HepG2 (cell line): Measurements from ENCODE around the gene FKBP9. TPM values are rescaled to one million over a fixed set of nuclear protein-coding genes. Genes with fewer than 3 reads are reported as not detected.

Experiments
- BRCA1 ChIP-seq: sonication (generic); formaldehyde crosslinking; IDR thresholded peaks from 2 replicates; pipeline ENCODE4 v1.4.0; 2020; ENCODE audit warnings: missing genetic modification reagents
- FOSL2 ChIP-seq: sonication (generic); formaldehyde crosslinking; IDR thresholded peaks from 2 replicates; pipeline ENCODE4 v1.4.0; 2020; ENCODE audit warnings: missing genetic modification reagents
- FOXA1 ChIP-seq, 2 experiments: fragments of 450-650 bp in 1 of 2; sonication (generic) in 1 of 2; formaldehyde crosslinking in 1 of 2; IDR thresholded peaks; 2 replicates each; pipeline versions ENCODE4 v1.4.0 to v1.6.1; 2016 to 2020; ENCODE audit warnings: missing genetic modification reagents in 1 of 2
- FOXK2 ChIP-seq: fragments of 450-650 bp; IDR thresholded peaks from 2 replicates; pipeline ENCODE4 v1.6.1; 2016
- GABPA ChIP-seq, 2 experiments: IDR thresholded peaks; 2 replicates each; pipeline ENCODE4 v1.6.1; 2011 to 2016; ENCODE audit warnings: low read depth in 2 of 2, low read length in 1 of 2, missing biosample characterization in 1 of 2, missing genetic modification characterization in 1 of 2
- HNRNPK ChIP-seq: fragments of 200-400 bp; formaldehyde crosslinking; IDR thresholded peaks from 2 replicates; pipeline ENCODE4 v1.6.1; 2018; ENCODE audit warnings: low read length, low read depth, moderate library complexity, mild to moderate bottlenecking; ENCODE audit not compliant: poor library complexity, severe bottlenecking
- NFKBIZ ChIP-seq: IDR thresholded peaks from 2 replicates; pipeline ENCODE4 v1.6.1; 2018; ENCODE audit warnings: missing genetic modification reagents, missing compliant biosample characterization
- PATZ1 ChIP-seq: sonication (generic); formaldehyde crosslinking; IDR thresholded peaks from 2 replicates; pipeline ENCODE4 v1.4.0; 2020; ENCODE audit warnings: missing genetic modification reagents
- PAWR ChIP-seq: sonication (generic); formaldehyde crosslinking; IDR thresholded peaks from 2 replicates; pipeline ENCODE4 v1.4.0; 2020; ENCODE audit warnings: missing genetic modification reagents, mild to moderate bottlenecking, borderline replicate concordance
- PBX3 ChIP-seq: sonication (generic); formaldehyde crosslinking; IDR thresholded peaks from 2 replicates; pipeline ENCODE4 v1.8.1; 2023; ENCODE audit warnings: missing genetic modification reagents, inconsistent platforms, borderline replicate concordance
- PCBP1 ChIP-seq: fragments of 200-400 bp; formaldehyde crosslinking; IDR thresholded peaks from 2 replicates; pipeline ENCODE4 v1.6.1; 2017; ENCODE audit warnings: mild to moderate bottlenecking, low read depth, low read length, borderline replicate concordance
- RFX5 ChIP-seq: IDR thresholded peaks from 2 replicates; pipeline ENCODE4 v1.6.1; 2011; ENCODE audit warnings: low read depth, low read length, improper control_type of control experiment
- RFXANK ChIP-seq: IDR thresholded peaks from 2 replicates; pipeline ENCODE4 v1.6.1; 2016
- SOX6 ChIP-seq, 2 experiments: fragments of 450-650 bp in 1 of 2; sonication (generic) in 1 of 2; formaldehyde crosslinking in 1 of 2; IDR thresholded peaks; 2 replicates each; pipeline versions ENCODE4 v1.4.0 to v1.6.1; 2017 to 2020; ENCODE audit warnings: antibody characterized with exemption in 1 of 2, mild to moderate bottlenecking in 1 of 2, missing genetic modification reagents in 1 of 2
- THAP9 ChIP-seq: sonication (generic); formaldehyde crosslinking; IDR thresholded peaks from 2 replicates; pipeline ENCODE4; 2020; ENCODE audit warnings: missing genetic modification reagents, mild to moderate bottlenecking, borderline replicate concordance
- ZNF10 ChIP-seq: sonication (generic); formaldehyde crosslinking; IDR thresholded peaks from 2 replicates; pipeline ENCODE4 v1.4.0; 2020; ENCODE audit warnings: mild to moderate bottlenecking, low read depth, missing genetic modification reagents, borderline replicate concordance
- ZNF484 ChIP-seq: sonication (generic); formaldehyde crosslinking; IDR thresholded peaks from 2 replicates; pipeline ENCODE4 v1.5.1; 2020; ENCODE audit warnings: mild to moderate bottlenecking, low read depth, missing genetic modification reagents, borderline replicate concordance
- ZNF547 ChIP-seq: sonication (generic); formaldehyde crosslinking; IDR thresholded peaks from 2 replicates; pipeline ENCODE4 v1.5.1; 2020; ENCODE audit warnings: mild to moderate bottlenecking, missing genetic modification reagents
- ZNF672 ChIP-seq: sonication (generic); formaldehyde crosslinking; IDR thresholded peaks from 2 replicates; pipeline ENCODE4 v1.8.1; 2022; ENCODE audit warnings: missing genetic modification reagents
- ZNF737 ChIP-seq: sonication (generic); formaldehyde crosslinking; IDR thresholded peaks from 2 replicates; pipeline ENCODE4 v1.5.0; 2020; ENCODE audit warnings: missing genetic modification reagents, mild to moderate bottlenecking, borderline replicate concordance
- ZNF800 ChIP-seq: sonication (generic); formaldehyde crosslinking; IDR thresholded peaks from 2 replicates; pipeline ENCODE4 v1.4.0; 2020; ENCODE audit warnings: missing genetic modification reagents
- polyA plus RNA-seq, 8 experiments: library from polyadenylated mRNA; depleted of rRNA in 3 of 8; stranded (reverse) in 7 of 8; unstranded in 1 of 8; fragments of >200 nt; fragmentation: Illumina TruSeq in 4 of 8; extraction: Trizol in 4 of 8; gene quantifications; 2 replicates each; pipeline versions ENCODE4 v1.2.1 to v1.2.3, GENCODE V29; 2011 to 2016; ENCODE audit warnings: low read depth in 4 of 8, missing spikeins in 1 of 8, mixed read lengths in 1 of 8; ENCODE audit not compliant: insufficient read depth in 1 of 8
- total RNA-seq, 5 experiments: library from RNA; depleted of rRNA; stranded (reverse); fragments of >200 nt; fragmentation: Illumina TruSeq; extraction: Trizol; gene quantifications; 2 replicates each; pipeline ENCODE4 v1.2.3, GENCODE V29; 2016; ENCODE audit warnings: low read depth in 1 of 5

The FKBP9 gene
- total and polyA plus RNA-seq, 2 of the 13 experiments (the other 11 are each of a cell fraction or from before 2014, with no cell fraction given): 34.0 to 41.5 TPM

- TF ChIP-seq ZNF547 (CRISPR knock-in tag) (peak; percentile 47; the same call in 1 of the 2 replicates), THAP9 (CRISPR knock-in tag) (no peak; the same call in 1 of the 2 replicates), GABPA (IDR thresholded peaks at IDR 0.05; ENCODE audit: low read depth, low read length) (peak; percentile 48), GABPA (CRISPR knock-in tag; IDR thresholded peaks at IDR 0.05; ENCODE audit: low read depth) (peak; percentile 61), BRCA1 (no peak), FOXK2 (no peak), SOX6 (IDR thresholded peaks at IDR 0.05) (no peak), SOX6 (CRISPR knock-in tag; IDR thresholded peaks at IDR 0.05) (peak; percentile 58; the same call in 1 of the 2 replicates), NFKBIZ (CRISPR knock-in tag) (0 out of 2 replicates have a peak, but pooled peaks have one; percentile 73), ZNF10 (CRISPR knock-in tag) (no peak), RFXANK (CRISPR knock-in tag) (no peak), PATZ1 (CRISPR knock-in tag) (peak; percentile 91; the same call in 1 of the 2 replicates), ZNF800 (CRISPR knock-in tag) (peak; percentile 8; the same call in 1 of the 2 replicates), FOXA1 (IDR thresholded peaks at IDR 0.05) (no peak), FOXA1 (CRISPR knock-in tag; IDR thresholded peaks at IDR 0.05) (0 out of 2 replicates have a peak, but pooled peaks have one; percentile 7), PCBP1 (no peak), ZNF484 (no peak), RFX5 (no peak), PBX3 (CRISPR knock-in tag) (no peak), ZNF672 (CRISPR knock-in tag) (peak; percentile 78; the same call in 1 of the 2 replicates), FOSL2 (CRISPR knock-in tag) (peak; percentile 31; the same call in 1 of the 2 replicates), ZNF737 (CRISPR knock-in tag) (no peak), HNRNPK (no peak), PAWR (CRISPR knock-in tag) (peak; percentile 80; the same call in 1 of the 2 replicates)
These were observed at the start of gene FKBP9 (continued) for GRCh38 chr7:32957326-32958045.
